ENCODE results near the gene CPNE6.

Gene CPNE6

GRCh38 chr14:24114532-24115421 is 43.4 kb downstream of the CPNE6 start, which contains the start of the genes DCAF11 and NRL (continued):
- TF ChIP-seq ZBTB11 (tag by site-specific recombination; conservative IDR thresholded peaks at IDR 0.05; ENCODE audit: low read depth) (no peak), ZNF707 (tag by site-specific recombination; IDR thresholded peaks at IDR 0.05) (no peak), ZNF157 (tag by site-specific recombination; IDR thresholded peaks at IDR 0.05) (no peak), SCRT1 (tag by site-specific recombination; IDR thresholded peaks at IDR 0.05; ENCODE audit: borderline replicate concordance) (no peak), GLIS1 (tag by site-specific recombination; IDR thresholded peaks at IDR 0.05) (peak; percentile 85; the same call in 1 of the 2 replicates), ZNF366 (tag by site-specific recombination; conservative IDR thresholded peaks at IDR 0.05) (peak; percentile 78), MEIS1 (CRISPR knock-in tag; IDR thresholded peaks at IDR 0.05; ENCODE audit: borderline replicate concordance) (no peak), GLI4 (tag by site-specific recombination; IDR thresholded peaks at IDR 0.05) (no peak), ZNF48 (tag by site-specific recombination; IDR thresholded peaks at IDR 0.05) (no peak), ZSCAN4 (tag by site-specific recombination; IDR thresholded peaks at IDR 0.05) (peak; percentile 44), ZNF843 (tag by site-specific recombination; IDR thresholded peaks at IDR 0.05) (no peak), ZNF211 (tag by site-specific recombination; IDR thresholded peaks at IDR 0.05; ENCODE audit: low read depth) (no peak), ZNF148 (tag by site-specific recombination; IDR thresholded peaks at IDR 0.05; ENCODE audit: borderline replicate concordance) (no peak), ZFP69B (tag by site-specific recombination; IDR thresholded peaks at IDR 0.05) (no peak; the same call in 1 of the 2 replicates), ZSCAN23 (tag by site-specific recombination; IDR thresholded peaks at IDR 0.05) (no peak), ZNF10 (tag by site-specific recombination; IDR thresholded peaks at IDR 0.05) (no peak), SETDB1 (IDR thresholded peaks at IDR 0.05; ENCODE audit: insufficient read length, low read length) (no peak), ZNF624 (tag by site-specific recombination; IDR thresholded peaks at IDR 0.05) (no peak), ZNF701 (tag by site-specific recombination; IDR thresholded peaks at IDR 0.05) (no peak), CTCF (tag by site-specific recombination; IDR thresholded peaks at IDR 0.05) (no peak), ZSCAN5A (tag by site-specific recombination; IDR thresholded peaks at IDR 0.05) (no peak), ZNF561 (tag by site-specific recombination; IDR thresholded peaks at IDR 0.05; ENCODE audit: borderline replicate concordance) (no peak), YY1 (tag by site-specific recombination; IDR thresholded peaks at IDR 0.05) (no peak), YY2 (tag by site-specific recombination; IDR thresholded peaks at IDR 0.05) (no peak), ZNF510 (tag by site-specific recombination; IDR thresholded peaks at IDR 0.05; ENCODE audit: insufficient replicate concordance) (no peak), IKZF3 (tag by site-specific recombination; IDR thresholded peaks at IDR 0.05) (peak; percentile 47; the same call in 1 of the 2 replicates), ZNF138 (tag by site-specific recombination; IDR thresholded peaks at IDR 0.05; ENCODE audit: borderline replicate concordance) (no peak), SALL2 (tag by site-specific recombination; IDR thresholded peaks at IDR 0.05; ENCODE audit: borderline replicate concordance) (no peak)

All from HEK293 (cell line).